ENCODE results near the gene FUT7. TPM values are rescaled to one million over a fixed set of nuclear protein-coding genes. Genes with fewer than 3 reads are reported as not detected.
A peak's percentile ranks its signal among the peaks of the same experiment; 100 is the strongest.
"Not testable (repeated sequence)": the region's sequence is repeated elsewhere in the genome, so short reads cannot be mapped to it uniquely, and the experiment has no call there.

The FUT7 gene
- total RNA-seq, 2 donors from 2014 or later, result 1.6 to 1.8 TPM

GRCh38 chr9:137070906-137071275, 39.0 kb upstream of the FUT7 start:
- Mint-ChIP-seq H3K27ac (peak overlapping the region; percentile 59), H3K27me3 (ENCODE audit: low read depth) (no peaks in the 10 kb centered on the region), H3K9me3 (no peaks in the 10 kb centered on the region), H3K36me3 (ENCODE audit: insufficient read depth in 2 of 2) (no peaks in the 10 kb centered on the region), H3K4me1 (ENCODE audit: low read depth) (peaks cover 23% of the 10 kb centered on the region), H3K4me3 (peak overlapping the region; percentile 85 to 96)
- DNase-seq, result no peak
- no peak for ATAC-seq (replicated peaks in 1 of 2)

DNA sequence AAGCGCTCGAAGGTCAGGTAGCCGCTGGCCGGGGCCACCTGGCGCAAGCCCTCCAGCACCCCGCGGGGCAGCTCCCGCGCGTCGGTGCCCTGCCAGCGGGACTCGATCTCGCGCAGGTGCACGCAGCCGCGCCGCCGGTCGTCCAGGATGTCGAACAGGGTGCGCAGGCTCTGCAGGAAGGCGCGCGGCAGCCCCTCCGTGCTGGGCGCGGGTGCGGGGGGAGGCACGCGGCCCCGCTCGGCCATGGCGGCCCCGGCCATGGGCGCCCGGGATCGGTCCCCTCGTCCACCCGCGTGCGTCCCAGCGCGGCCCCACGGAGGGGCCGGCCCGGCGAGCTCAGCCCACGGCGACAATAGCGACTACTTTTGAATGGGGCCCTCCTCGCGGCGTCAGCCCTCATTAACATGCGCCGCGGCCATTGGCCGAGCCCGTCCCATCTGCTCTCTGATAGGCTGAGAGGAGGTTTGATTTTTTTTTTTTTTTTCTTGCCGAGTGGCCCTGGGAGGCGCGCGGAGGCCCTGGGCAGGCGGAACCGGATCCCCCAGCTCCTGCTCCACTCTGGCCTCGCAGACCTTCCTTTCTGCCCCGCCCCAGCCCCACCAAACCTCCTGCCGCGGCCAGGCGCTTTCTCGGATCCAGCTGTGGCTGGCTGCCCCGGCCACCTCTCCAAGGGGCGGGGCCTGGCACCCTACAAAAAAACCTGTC, 38.5 kb upstream of the FUT7 start, which contains the start of gene SAPCD2:
TSS of gene SAPCD2 (minus strand) at position 357 of the 705 bp plus-strand sequence. CDS start at position 260, 97 bp downstream.
- ATAC-seq (replicated peaks in 1 of 2) (peak; percentile 92), DNase-seq (peak; percentile 89 to 91)
- peaks cover 23% of the 10 kb centered on the region for H3K4me1 Mint-ChIP-seq (ENCODE audit: low read depth)
- no peaks in the 10 kb centered on the region for H3K27me3 Mint-ChIP-seq (ENCODE audit: low read depth)
- H3K27ac Mint-ChIP-seq, result peak within 1 kb of the TSS; percentile 75
- H3K36me3 Mint-ChIP-seq (ENCODE audit: insufficient read depth in 2 of 2), result no peaks in the 10 kb centered on the region
- H3K9me3 Mint-ChIP-seq, result no peaks in the 10 kb centered on the region
- peak within 1 kb of the TSS; percentile 85 to 96 for H3K4me3 Mint-ChIP-seq

GRCh38 chr9:137069508-137070091, 37.7 kb upstream of the FUT7 start:
- Mint-ChIP-seq H3K36me3 (ENCODE audit: insufficient read depth in 2 of 2) (no peaks in the 10 kb centered on the region), H3K27me3 (ENCODE audit: low read depth) (no peaks in the 10 kb centered on the region), H3K9me3 (no peaks in the 10 kb centered on the region), H3K4me3 (peak overlapping the region; percentile 67 to 77), H3K27ac (no peak overlapping the region), H3K4me1 (ENCODE audit: low read depth) (peaks cover 23% of the 10 kb centered on the region)
- no peak for ATAC-seq (replicated peaks in 1 of 2)
- no peak for DNase-seq

- no peak for DNase-seq
- Mint-ChIP-seq H3K27ac (no peak overlapping the region), H3K4me3 (peak overlapping the region; percentile 67 to 77), H3K9me3 (no peaks in the 10 kb centered on the region), H3K27me3 (ENCODE audit: low read depth) (no peaks in the 10 kb centered on the region), H3K36me3 (ENCODE audit: insufficient read depth in 2 of 2) (no peaks in the 10 kb centered on the region), H3K4me1 (ENCODE audit: low read depth) (peaks cover 23% of the 10 kb centered on the region)
- ATAC-seq (replicated peaks in 1 of 2), result no peak
These were observed 36.9 kb upstream of the FUT7 start for GRCh38 chr9:137068539-137069507.

GRCh38 chr9:137067860-137068538, 36.1 kb upstream of the FUT7 start:
- no peak overlapping the region for H3K27ac Mint-ChIP-seq
- DNase-seq, result peak; percentile 87 to 91
- no peaks in the 10 kb centered on the region for H3K9me3 Mint-ChIP-seq
- ATAC-seq (replicated peaks in 1 of 2), result peak; percentile 50 to 59
- peak overlapping the region; percentile 52 to 62 for H3K4me3 Mint-ChIP-seq
- no peaks in the 10 kb centered on the region for H3K36me3 Mint-ChIP-seq (ENCODE audit: insufficient read depth in 2 of 2)
- no peaks in the 10 kb centered on the region for H3K27me3 Mint-ChIP-seq (ENCODE audit: low read depth)
- H3K4me1 Mint-ChIP-seq (ENCODE audit: low read depth), result peaks cover 23% of the 10 kb centered on the region

GRCh38 chr9:137066096-137066861, 34.4 kb upstream of the FUT7 start:
- H3K9me3 Mint-ChIP-seq, result no peaks in the 10 kb centered on the region
- H3K4me1 Mint-ChIP-seq (ENCODE audit: low read depth), result peaks cover 19% of the 10 kb centered on the region
- no peaks in the 10 kb centered on the region for H3K36me3 Mint-ChIP-seq (ENCODE audit: insufficient read depth in 2 of 2)
- no peak overlapping the region for H3K27ac Mint-ChIP-seq
- H3K4me3 Mint-ChIP-seq, result no peak overlapping the region
- ATAC-seq (replicated peaks in 1 of 2), result no peak
- no peaks in the 10 kb centered on the region for H3K27me3 Mint-ChIP-seq (ENCODE audit: low read depth)
- DNase-seq, result no peak

DNA sequence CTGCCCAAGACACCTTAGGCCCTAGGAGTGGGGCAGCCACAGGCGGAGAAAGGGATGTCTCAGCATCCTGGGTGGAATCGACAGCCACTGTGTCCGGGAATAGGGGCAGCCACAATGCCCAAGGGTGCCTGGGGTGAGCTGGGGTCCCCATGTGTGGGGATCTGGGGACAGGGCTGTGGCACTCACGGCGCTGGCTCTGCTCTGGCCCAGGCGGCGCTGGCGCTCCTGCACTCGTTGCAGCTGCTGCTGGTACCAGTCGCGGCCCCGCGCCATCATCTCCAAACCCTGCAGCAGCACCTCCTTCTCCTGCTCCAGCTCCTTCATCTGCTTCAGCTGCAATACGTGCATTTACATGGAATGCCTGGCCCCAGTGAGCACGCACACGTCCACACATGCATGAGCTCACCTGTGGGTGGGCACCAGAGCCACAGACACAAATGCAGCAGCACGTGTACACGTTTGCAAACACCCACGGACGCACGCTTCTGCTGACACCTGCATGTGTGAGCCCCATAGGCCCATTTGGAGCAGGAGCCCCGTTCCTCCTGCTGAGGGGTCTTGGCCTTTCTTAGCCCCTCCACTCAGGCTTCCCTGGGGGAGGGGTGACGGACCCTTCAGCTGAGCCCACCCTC, 33.6 kb upstream of the FUT7 start:
- no peak overlapping the region for H3K27ac Mint-ChIP-seq
- DNase-seq (no peak), ATAC-seq (replicated peaks in 1 of 2) (no peak)
- no peaks in the 10 kb centered on the region for H3K27me3 Mint-ChIP-seq (ENCODE audit: low read depth)
- peaks cover 13% of the 10 kb centered on the region for H3K4me1 Mint-ChIP-seq (ENCODE audit: low read depth)
- H3K9me3 Mint-ChIP-seq, result no peaks in the 10 kb centered on the region
- H3K4me3 Mint-ChIP-seq, result no peak overlapping the region
- no peaks in the 10 kb centered on the region for H3K36me3 Mint-ChIP-seq (ENCODE audit: insufficient read depth in 2 of 2)

DNA sequence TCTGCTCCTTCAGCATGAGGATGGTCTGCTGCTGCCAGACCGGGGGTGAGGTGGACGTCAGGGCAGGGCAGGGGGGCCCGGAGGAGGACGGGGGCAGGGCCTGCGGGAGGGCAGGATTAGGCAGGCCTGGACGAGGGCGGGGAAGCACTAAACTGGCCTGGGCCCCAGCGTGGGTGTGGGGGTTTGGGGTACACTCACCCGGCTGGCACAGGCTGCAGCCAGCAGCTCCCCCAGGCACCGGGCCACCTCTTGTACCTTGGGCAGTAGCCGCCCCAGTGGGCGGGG, 32.9 kb upstream of the FUT7 start:
- Mint-ChIP-seq H3K36me3 (ENCODE audit: insufficient read depth in 2 of 2) (no peaks in the 10 kb centered on the region), H3K4me3 (no peak overlapping the region), H3K27ac (no peak overlapping the region), H3K4me1 (ENCODE audit: low read depth) (peaks cover 13% of the 10 kb centered on the region), H3K9me3 (no peaks in the 10 kb centered on the region), H3K27me3 (ENCODE audit: low read depth) (no peaks in the 10 kb centered on the region)
- ATAC-seq (replicated peaks in 1 of 2), result no peak
- no peak for DNase-seq

DNA sequence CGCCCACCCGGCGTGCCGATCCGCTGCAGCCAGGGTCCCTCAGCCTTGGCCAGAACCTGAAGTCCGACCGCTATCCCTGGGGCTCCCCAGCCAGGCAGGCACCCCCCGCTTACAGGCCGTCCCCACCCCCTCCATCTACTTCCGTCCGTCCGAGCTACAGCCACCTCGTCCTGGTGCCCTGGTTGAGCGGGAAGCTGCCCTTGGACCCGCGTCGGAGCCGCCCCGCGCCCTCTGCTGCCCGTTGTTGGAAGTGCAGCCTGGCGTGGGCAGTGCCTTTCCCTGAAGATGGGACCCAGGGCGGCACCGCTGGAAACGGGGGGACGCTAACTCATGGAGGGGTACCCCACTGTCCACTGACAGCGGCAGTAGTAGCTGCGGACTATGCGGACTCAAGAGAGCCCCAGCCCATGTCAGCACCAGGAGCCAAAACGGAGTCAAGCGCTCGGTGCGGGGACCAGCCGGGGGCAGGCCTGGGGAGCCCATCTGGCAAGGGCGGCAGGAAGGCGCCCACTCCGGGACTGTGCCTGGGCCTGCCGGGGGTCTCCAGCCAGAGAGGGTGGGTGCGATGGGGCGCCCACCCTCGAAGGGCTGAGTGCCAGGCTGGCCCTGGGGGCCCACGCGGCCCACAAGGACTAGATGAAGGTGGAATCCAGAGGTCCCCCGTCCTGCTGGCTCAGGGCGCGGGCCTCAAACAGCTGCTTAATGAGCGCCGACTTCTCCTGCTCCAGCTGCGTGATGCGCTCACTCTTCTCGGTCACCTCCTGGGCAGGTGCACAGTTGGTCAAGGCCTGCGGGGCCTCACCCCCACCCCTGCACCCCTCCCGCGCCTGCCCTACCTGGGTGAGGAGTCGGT, 32.4 kb upstream of the FUT7 start:
- ATAC-seq (replicated peaks in 1 of 2), result no peak

DNA sequence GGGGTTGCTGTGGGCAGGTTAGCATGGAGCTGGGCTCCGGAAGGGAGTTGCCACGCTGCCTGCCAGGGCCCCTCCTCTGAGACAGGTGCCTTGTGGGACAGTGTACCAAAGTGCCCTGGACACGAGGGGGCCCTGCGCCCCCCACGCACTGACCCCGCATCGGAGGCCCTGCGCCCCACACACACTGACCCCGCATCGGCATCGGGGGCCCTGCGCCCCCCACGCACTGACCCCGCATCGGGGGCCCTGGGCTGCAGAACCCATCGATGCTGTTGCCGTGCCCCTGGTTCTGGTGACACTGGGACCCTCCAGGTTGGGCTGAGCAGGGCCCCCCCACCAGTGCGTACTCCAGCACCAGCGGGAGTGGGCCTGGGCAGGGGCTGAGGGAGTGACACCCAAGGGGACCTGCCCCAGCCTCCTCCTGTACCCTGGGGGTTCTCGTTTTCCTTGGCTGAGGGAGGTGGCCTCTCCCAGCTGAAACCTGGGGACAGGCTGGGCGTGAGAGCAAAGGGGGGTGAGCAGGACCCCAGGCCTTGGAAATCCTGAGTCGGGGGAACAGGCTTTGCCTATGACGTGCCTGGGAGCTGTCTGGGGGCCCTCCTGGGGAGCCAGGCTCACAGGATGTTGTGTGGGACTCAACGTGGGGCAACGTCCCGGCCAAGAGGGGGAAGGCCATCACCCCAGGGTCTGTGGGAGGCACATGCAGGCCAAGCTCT, 31.6 kb upstream of the FUT7 start:
- no peak overlapping the region for H3K4me3 Mint-ChIP-seq
- no peaks in the 10 kb centered on the region for H3K9me3 Mint-ChIP-seq
- no peak for ATAC-seq (replicated peaks in 1 of 2)
- no peaks in the 10 kb centered on the region for H3K36me3 Mint-ChIP-seq (ENCODE audit: insufficient read depth in 2 of 2)
- DNase-seq, result no peak
- H3K27ac Mint-ChIP-seq, result no peak overlapping the region
- H3K27me3 Mint-ChIP-seq (ENCODE audit: low read depth), result no peaks in the 10 kb centered on the region
- H3K4me1 Mint-ChIP-seq (ENCODE audit: low read depth), result peaks cover 9% of the 10 kb centered on the region

More for the DNA sequence above, 32.4 kb upstream of the FUT7 start:
- DNase-seq, result peak; percentile 69 to 77
- Mint-ChIP-seq H3K36me3 (ENCODE audit: insufficient read depth in 2 of 2) (no peaks in the 10 kb centered on the region), H3K9me3 (no peaks in the 10 kb centered on the region), H3K27ac (no peak overlapping the region), H3K27me3 (ENCODE audit: low read depth) (no peaks in the 10 kb centered on the region), H3K4me3 (no peak overlapping the region), H3K4me1 (ENCODE audit: low read depth) (peaks cover 13% of the 10 kb centered on the region)

DNA sequence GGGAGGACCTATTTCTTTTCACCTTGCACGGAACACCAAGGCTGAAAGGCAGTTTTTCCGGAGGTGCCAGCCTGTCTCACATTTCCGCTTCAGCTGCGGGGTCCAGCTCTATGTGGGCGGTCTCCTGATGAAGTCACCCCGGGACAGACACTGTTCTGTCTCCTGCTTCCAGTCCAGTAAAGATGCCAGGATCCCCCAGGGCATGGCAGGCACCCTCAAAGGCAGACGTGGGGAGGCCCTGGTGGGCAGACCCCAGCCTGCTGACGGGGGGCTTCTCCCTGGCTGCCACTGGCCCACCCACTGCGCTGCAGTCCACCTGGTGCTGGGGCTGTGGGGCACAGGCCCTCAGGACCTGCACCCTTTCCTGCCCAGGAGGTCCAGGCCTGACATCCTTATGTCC, 30.9 kb upstream of the FUT7 start:
- not testable (repeated sequence) for H3K27ac Mint-ChIP-seq; ATAC-seq (replicated peaks in 1 of 2)

More for the DNA sequence above, 30.9 kb upstream of the FUT7 start:
- not testable (repeated sequence) for H3K27me3 Mint-ChIP-seq (ENCODE audit: low read depth); H3K4me1 Mint-ChIP-seq (ENCODE audit: low read depth); H3K36me3 Mint-ChIP-seq (ENCODE audit: insufficient read depth in 2 of 2); DNase-seq; H3K9me3 Mint-ChIP-seq; H3K4me3 Mint-ChIP-seq

Measured in activated T-cell treated with anti-CD3 and anti-CD28 coated beads, Interleukin-2, amount 50 U/mL, for 72 hours (primary cell).